Muscle layer of duodenum (tissue), 2 donors: ENCODE results near the gene LIX1L.
A peak's percentile ranks its signal among the peaks of the same experiment; 100 is the strongest.

Experiments used
- H3K27ac ChIP-seq: one replicate; pipeline ENCODE4 v1.7.0; 2013; ENCODE audit warnings: mild to moderate bottlenecking, low read length
- H3K27me3 ChIP-seq: one replicate; pipeline ENCODE4 v1.7.0; 2013; ENCODE audit warnings: low read depth, mild to moderate bottlenecking, control low read depth, low read length
- H3K36me3 ChIP-seq, 2 donors: one replicate each; pipeline ENCODE4 v1.7.0; 2013; ENCODE audit warnings: low read length in 2 of 2, control low read depth in 1 of 2, mild to moderate bottlenecking in 1 of 2; ENCODE audit not compliant: insufficient read depth in 2 of 2, control insufficient read depth in 1 of 2
- H3K4me1 ChIP-seq, 2 donors: one replicate each; pipeline ENCODE4 v1.7.0; 2013; ENCODE audit warnings: low read length in 2 of 2, mild to moderate bottlenecking in 2 of 2, control low read depth in 1 of 2, moderate library complexity in 1 of 2; ENCODE audit not compliant: insufficient read depth in 2 of 2, control insufficient read depth in 1 of 2
- H3K4me3 ChIP-seq, 2 donors: one replicate each; pipeline ENCODE4 v1.7.0; 2013; ENCODE audit warnings: low read length in 2 of 2, low read depth in 1 of 2, mild to moderate bottlenecking in 1 of 2
- H3K9me3 ChIP-seq, 2 donors: one replicate each; pipeline ENCODE4 v1.7.0; 2013; ENCODE audit warnings: low read length in 2 of 2, control low read depth in 1 of 2, mild to moderate bottlenecking in 1 of 2; ENCODE audit not compliant: control insufficient read depth in 1 of 2
- donor health status: healthy.

LIX1L gene

DNA sequence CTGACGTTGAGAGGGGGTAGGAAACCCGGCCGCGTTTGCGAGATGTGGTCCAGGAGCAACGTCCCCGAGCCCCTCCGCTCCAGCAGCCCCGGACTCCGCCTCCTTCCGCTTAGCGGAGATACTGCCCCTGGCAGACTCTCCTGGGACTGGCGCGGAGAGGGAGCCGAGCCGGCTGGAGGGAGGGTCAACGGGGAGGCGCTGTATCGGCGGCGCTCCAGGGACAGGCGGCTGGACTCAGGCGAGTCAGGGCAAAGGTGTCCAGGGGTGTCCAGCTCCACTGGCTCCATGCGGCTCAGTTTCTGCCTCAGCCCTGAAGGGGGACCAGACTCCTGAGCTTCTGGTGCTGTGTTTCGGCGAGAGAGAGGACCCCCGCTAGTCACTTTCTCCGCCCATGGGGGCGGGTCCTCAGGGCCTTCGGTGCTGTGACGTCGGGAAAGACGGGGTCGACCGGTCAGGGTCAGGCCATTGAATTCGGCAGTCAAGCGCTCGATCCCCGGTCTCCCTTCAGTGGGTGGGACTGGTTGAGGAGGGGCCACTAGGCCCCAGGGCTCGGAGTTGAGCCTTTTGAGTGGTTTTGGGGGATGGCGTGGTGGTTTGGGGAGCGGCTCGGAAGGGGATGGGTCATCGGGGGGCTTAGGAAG, 2.8 kb upstream of the LIX1L start:
- Histone ChIP-seq H3K9me3 (no peaks in the 10 kb centered on the region), H3K4me1 (peaks cover 30 to 62% of the 10 kb centered on the region in 2 donors), H3K4me3 (peak overlapping the region; percentile 80 to 81), H3K27me3 (peaks cover 4% of the 10 kb centered on the region), H3K27ac (peak overlapping the region; percentile 81), H3K36me3 (no peaks in the 10 kb centered on the region)

DNA sequence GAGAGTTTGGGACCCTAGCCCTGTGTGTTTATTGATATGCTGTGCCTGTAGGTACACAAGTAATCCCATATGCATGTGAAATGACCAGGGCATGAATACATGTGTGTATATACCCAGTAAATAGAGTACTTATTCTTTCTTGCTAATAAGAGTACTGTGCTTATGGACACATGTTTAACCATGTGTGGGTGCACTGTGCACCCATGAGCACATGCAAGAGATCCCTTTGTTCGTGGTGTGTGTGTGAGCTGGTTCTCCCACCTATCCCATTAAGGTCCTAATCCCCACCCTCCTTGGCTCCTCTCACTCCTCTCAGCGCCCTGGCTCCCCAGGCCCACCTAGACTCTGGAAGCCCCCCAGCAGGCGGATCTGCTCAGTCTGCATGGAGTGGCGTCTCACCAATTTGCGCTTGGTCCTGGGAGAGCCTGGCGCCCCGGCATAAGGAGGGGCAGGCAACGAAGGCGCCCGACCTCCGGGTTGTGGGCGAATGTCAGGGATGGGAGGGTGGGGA, 2.2 kb upstream of the LIX1L start:
- peaks cover 33 to 62% of the 10 kb centered on the region in 2 donors for H3K4me1 ChIP-seq

DNA sequence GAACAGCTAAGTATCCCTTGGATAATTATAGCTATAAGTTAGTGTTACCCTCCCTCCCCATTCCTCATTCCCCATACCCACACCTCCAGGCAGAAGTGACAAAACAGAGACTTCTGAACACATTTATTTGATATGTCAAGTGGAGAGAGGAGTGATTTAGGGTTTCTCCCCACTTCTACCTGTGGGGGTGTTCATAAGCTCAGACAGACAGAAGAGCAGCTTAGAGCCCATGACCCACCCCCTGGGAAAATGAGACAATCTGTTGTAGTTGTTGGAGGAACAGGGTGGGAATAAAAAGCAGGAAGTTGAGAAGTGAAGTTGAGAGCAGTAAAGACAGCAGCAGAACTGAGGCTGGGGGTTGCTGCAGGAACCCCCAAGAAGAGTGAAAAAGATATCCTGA, 1.5 kb upstream of the LIX1L start:
- peaks cover 4% of the 10 kb centered on the region for H3K27me3 ChIP-seq
- H3K36me3 ChIP-seq: no peaks in the 10 kb centered on the region
- no peak overlapping the region for H3K4me3 ChIP-seq
- no peak overlapping the region for H3K27ac ChIP-seq
- H3K4me1 ChIP-seq: peaks cover 33 to 68% of the 10 kb centered on the region in 2 donors
- no peaks in the 10 kb centered on the region for H3K9me3 ChIP-seq

More for the DNA sequence above, 2.2 kb upstream of the LIX1L start:
- Histone ChIP-seq H3K36me3 (no peaks in the 10 kb centered on the region), H3K9me3 (no peaks in the 10 kb centered on the region), H3K27ac (peak overlapping the region; percentile 35), H3K4me3 (peak overlapping the region; percentile 80 to 81), H3K27me3 (peaks cover 4% of the 10 kb centered on the region)

DNA sequence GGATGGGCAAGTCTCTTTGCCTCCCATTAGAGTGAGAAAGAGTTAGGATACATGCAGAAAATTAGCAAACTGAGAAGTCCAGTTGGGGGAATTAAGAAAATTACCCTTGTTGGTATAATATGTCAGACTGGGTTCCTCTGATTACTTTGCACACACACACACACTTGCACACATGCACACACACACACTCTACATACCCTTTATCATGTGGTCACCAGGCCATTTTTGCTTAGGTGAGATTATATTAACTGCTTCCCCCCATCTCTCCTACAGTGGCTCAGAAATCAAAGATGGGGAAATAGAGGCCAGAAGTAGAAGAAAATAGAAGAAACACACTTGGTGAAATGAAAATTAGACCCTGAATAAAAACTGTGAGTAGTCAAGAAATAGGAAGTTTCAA, 917 bp upstream of the LIX1L start:
- Histone ChIP-seq H3K27ac (no peak overlapping the region), H3K36me3 (no peaks in the 10 kb centered on the region), H3K27me3 (peaks cover 4% of the 10 kb centered on the region), H3K4me3 (no peak overlapping the region), H3K9me3 (no peaks in the 10 kb centered on the region), H3K4me1 (peaks cover 30 to 69% of the 10 kb centered on the region in 2 donors)

DNA sequence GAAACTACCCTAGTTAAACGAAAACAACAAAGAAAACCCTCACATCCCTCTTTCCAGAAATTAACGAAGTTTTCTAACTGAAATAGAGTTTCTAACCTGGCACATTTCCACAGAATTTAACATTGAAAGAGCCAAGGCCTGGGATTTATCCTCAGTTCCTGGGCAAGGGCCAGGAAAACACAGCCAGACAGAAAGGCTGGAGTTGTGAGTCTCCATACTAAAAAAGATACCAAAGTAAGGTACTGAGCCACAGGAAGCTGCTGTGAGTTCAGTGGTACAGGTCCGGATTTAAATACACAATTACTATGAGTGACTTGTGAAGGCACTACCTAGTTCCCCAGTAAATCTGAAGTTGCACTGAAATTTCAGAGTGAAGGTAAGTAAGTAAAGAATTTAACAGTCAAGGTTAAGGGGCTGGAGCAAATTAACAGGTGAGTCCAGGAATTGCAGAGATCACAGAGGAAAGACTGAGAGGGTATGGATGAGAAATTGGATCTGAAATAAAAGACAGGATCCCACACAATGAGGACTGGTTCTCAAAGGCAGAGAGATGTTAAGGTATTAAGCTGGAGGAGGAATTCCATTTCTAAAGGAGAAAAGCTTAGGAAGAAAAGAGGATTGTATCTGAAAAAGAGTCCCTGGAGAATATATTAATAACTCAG, 905 bp downstream of the LIX1L start:
- H3K4me3 ChIP-seq: peak overlapping the region; percentile 67 to 83
- peak overlapping the region; percentile 98 for H3K27ac ChIP-seq
- H3K9me3 ChIP-seq: no peaks in the 10 kb centered on the region
- H3K27me3 ChIP-seq: peaks cover 4% of the 10 kb centered on the region
- H3K36me3 ChIP-seq: no peaks in the 10 kb centered on the region
- peaks cover 18 to 62% of the 10 kb centered on the region in 2 donors for H3K4me1 ChIP-seq

DNA sequence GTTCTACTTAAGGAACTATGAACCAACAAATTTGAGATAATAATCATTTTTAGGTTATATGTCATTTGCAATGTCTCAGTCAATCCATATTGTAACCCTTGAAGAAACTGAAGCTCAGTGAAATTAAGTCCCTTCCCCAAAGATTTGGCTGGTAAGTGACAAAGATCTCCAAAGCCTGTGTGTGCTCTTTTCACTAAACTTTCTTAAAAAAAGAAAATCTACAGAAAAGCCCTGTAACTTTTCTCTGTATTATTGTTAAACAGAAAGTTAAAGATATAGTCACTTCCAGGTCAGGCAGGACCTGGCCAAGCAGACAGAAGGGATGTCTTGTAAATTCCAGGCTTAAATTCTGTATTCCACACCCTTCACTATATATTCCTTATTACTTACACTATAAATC, 1.5 kb downstream of the LIX1L start:
- peaks cover 4% of the 10 kb centered on the region for H3K27me3 ChIP-seq
- peaks cover 18 to 66% of the 10 kb centered on the region in 2 donors for H3K4me1 ChIP-seq
- H3K9me3 ChIP-seq: no peaks in the 10 kb centered on the region
- peak overlapping the region; percentile 98 for H3K27ac ChIP-seq
- peak overlapping the region; percentile 67 to 83 for H3K4me3 ChIP-seq
- H3K36me3 ChIP-seq: no peaks in the 10 kb centered on the region

DNA sequence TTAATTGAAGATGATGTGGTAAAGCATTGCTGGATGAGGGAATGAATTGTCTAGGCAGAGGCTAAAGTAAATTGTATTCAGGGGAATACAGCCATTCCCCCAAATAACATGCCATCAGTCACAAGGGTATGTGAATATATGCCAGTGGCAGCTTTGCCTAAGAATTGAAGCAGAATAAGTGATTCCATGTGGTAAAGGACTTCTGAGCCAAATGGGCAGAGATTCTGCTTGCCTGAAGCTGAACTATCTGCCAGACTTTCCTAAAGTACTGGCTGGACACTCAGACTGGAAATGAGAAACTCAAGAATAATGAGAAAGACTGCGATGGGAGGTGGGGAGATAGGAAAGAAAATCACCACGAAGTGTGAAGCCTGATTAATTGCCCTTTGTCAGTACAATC, 2.4 kb downstream of the LIX1L start:
- peak overlapping the region; percentile 6 to 24 for H3K4me3 ChIP-seq
- peaks cover 18 to 60% of the 10 kb centered on the region in 2 donors for H3K4me1 ChIP-seq
- no peaks in the 10 kb centered on the region for H3K27me3 ChIP-seq
- no peaks in the 10 kb centered on the region for H3K9me3 ChIP-seq
- peak overlapping the region; percentile 98 for H3K27ac ChIP-seq
- no peaks in the 10 kb centered on the region for H3K36me3 ChIP-seq

DNA sequence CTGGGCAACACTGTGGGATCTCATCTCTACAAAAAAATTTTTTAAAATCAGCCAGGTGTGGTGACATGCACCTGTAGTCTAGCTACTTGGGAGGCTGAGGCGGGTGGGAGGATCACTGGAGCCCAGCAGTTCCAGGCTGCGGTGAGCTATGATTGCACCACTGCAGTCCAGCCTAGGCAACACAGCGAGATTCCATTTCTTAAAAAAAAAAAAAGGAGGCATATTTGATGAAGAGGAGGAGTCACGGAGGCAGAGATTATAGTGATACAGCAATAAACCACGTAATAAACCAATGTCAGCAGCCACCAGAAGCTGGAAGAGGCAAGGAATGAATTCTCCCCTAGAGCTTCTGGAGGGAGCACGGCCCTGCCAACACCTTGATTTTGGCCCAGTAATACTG, 4.0 kb downstream of the LIX1L start:
- Histone ChIP-seq H3K27ac (no peak overlapping the region), H3K4me3 (no peak overlapping the region), H3K27me3 (no peaks in the 10 kb centered on the region), H3K4me1 (peaks cover 14 to 48% of the 10 kb centered on the region in 2 donors), H3K9me3 (no peaks in the 10 kb centered on the region), H3K36me3 (no peaks in the 10 kb centered on the region)

DNA sequence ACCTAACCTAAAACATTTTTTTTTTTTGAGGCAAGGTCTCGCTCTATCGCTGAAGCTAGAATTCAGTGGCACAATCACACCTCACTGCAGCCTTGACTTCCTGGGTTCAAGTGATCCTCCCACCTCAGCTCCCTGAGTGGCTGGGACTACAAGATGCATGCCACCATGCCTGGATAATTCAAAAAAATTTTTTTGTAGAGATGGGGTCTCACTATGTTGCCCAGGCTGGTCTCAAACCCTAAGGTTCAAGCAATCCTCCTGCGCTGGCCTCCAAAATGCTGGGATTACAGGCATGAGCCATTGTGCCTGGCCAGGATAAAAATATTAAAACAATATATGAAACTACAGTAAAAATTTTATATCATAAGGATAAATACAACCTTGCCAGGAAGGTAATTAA, 4.9 kb downstream of the LIX1L start:
- H3K27me3 ChIP-seq: no peaks in the 10 kb centered on the region
- H3K9me3 ChIP-seq: no peaks in the 10 kb centered on the region
- no peak overlapping the region for H3K4me3 ChIP-seq
- H3K4me1 ChIP-seq: peaks cover 10 to 39% of the 10 kb centered on the region in 2 donors
- H3K36me3 ChIP-seq: no peaks in the 10 kb centered on the region
- H3K27ac ChIP-seq: no peak overlapping the region

DNA sequence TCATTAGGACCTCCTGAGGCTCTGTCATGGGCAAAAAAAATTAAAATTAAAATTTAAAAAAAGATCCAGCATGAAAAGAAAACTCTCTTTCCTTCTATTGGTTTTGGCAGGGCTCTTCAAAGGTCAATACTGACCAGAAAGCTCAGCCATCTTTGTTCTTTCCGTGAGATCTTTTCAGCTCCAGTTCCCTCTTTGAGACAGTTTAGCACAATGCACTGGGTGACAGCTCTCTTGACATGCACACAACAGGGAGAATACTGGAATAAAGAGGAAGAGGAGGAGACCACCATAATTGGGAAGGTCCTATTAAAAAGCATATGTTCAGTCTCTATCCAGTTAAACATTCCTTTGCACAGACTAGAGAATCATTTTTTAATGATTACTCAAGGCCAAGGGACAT, 6.3 kb downstream of the LIX1L start:
- Histone ChIP-seq H3K4me3 (no peak overlapping the region), H3K36me3 (peaks cover 5 to 7% of the 10 kb centered on the region in 2 donors), H3K27me3 (no peaks in the 10 kb centered on the region), H3K4me1 (peaks cover 10 to 39% of the 10 kb centered on the region in 2 donors), H3K27ac (no peak overlapping the region), H3K9me3 (no peaks in the 10 kb centered on the region)

DNA sequence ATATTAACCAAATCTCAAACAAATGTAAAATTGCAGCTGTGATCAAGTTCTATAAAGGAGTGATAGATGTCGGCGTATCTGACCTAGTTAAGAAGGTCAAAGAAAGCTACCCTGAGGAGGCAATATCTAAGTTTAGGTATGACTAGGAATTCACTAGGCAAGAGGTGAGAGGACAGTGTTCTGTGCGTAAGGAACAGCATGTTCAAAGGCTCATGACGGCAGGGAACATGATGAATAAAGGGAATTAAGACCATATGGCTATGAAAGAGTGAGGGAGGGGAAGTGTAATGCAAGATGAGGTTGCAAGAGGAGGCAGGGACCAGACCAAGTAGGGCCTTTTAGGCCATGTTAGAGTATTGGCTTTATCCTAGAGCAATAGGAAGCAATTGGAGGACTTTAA, 8.6 kb downstream of the LIX1L start:
- no peak overlapping the region for H3K4me3 ChIP-seq
- H3K36me3 ChIP-seq: peaks cover 5 to 10% of the 10 kb centered on the region in 2 donors
- H3K9me3 ChIP-seq: no peaks in the 10 kb centered on the region
- no peaks in the 10 kb centered on the region for H3K27me3 ChIP-seq
- no peak overlapping the region for H3K27ac ChIP-seq
- peaks cover 0 to 16% of the 10 kb centered on the region in 2 donors for H3K4me1 ChIP-seq
